ENCODE measurements around the gene MSANTD2.

MSANTD2 gene

GRCh38 chr11:124732230-124732629 lies 68.0 kb downstream of the MSANTD2 start:
- no peak for DNase-seq (ENCODE audit: low spot score)

DNA sequence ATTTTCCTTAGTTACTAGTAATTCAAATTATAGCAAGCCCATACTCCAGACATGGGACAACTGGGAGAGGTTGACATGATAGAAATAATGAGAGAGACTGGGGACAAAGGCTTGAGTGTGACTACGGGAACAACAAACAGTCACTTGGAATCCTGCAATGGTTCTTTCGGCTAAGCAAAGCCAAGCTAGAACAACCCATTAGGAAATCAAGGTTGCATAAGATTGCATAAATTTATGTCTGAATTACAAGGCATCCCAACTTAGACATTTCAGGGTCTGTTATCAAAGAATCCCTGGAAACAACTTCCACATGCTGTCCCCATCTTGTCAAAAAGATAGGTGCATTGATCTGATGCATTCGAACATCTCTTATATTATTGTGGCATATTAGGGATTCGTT lies 70.6 kb downstream of the MSANTD2 start:
- DNase-seq (ENCODE audit: low spot score) = no peak

DNA sequence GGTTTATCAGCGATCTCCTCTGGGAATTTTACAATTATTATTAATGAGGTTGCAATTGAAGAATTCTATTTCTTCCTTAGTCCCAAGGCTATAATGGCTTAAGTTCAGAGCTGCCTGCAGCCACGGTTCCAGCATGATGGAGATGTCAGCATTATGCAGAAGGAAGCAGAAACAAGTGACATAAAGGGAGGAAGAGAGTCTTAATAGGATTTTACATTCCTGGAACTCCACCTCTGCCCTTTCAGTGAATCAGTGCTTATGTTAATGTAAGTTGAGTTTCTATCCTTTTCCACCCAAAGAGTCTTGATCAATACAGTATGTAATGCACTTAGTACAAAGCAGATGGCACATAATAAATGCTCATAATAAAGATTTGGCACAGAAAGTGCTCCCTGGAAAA lies 72.1 kb downstream of the MSANTD2 start:
- DNase-seq (ENCODE audit: low spot score) = no peak

GRCh38 chr11:124727474-124727873 lies 72.7 kb downstream of the MSANTD2 start:
- no peak for DNase-seq (ENCODE audit: low spot score)

DNA sequence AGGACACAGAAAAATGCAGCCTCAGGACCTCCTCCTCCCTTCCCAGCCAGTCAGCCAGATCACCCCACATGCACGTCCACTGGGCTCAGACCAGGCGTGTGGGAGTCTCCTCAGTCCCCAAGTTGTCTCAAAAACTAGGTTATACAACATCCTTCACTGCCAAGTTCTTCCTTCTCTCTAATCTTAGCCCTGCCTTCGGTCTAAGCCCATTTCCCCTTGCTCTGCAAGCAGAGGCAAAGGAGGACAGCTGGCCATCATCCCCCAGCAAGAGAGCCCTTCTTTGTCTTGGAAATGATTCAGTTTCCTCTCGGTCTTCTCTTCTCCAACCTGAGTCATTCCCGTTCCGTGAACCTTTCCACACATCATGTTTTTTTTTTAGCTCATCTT lies 74.5 kb downstream of the MSANTD2 start:
- DNase-seq (ENCODE audit: low spot score) = no peak

DNA sequence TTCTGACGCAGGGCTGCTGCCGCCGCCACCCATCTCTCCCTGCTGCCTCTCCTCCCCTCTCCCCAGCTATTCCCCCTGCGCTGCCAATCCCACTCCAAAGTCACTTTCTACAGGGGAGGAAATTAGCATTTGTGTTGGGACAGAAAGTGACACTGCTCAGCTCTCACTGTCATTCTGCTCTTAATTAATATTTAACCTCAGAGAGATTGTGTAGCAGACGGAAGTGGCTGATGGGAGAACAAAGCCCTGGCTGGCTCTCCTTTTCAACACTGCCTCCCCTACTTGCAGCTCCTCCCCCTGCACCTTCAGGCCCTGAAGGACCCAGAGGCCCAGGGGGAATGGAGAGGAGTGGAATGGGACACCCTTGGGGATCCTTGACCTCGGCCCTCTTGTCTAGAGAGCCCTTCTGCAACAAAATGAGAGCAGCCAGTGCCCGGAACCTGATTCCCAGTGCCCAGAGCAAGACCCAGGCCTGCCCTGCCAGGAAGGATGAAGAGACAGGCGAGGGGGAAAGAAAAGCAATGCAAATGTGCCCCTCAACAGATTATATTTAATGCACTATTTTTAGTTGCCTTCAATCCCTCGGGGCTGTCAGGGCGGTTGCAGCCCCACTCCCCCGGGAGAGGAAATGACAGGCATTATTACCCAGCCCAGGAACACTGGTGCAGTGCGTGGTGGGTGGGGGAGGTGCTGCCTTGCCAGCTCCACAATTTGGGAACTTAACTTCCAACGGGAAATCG lies 75.1 kb downstream of the MSANTD2 start:
- no peak for DNase-seq (ENCODE audit: low spot score)

DNA sequence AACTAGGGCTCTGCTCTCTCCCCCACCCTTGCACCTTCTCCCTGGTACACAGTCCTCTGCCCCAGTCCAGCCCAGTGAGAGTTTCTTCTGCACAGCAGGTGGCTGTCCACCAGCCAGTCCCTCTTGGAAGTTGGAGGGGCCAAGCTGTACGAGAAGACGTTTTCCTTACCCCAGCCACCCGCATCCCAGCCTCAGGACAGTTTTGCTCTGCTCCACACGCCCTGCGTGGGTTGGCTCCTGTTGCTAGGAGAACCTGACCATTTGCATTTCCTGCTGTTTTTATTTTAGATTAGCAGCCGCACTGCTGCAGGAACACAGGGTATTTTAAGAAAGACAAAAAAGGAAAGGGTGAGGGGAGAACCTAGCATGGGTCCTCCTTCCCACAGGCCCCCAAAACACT lies 78.0 kb downstream of the MSANTD2 start:
- no peak for DNase-seq (ENCODE audit: low spot score)

DNA sequence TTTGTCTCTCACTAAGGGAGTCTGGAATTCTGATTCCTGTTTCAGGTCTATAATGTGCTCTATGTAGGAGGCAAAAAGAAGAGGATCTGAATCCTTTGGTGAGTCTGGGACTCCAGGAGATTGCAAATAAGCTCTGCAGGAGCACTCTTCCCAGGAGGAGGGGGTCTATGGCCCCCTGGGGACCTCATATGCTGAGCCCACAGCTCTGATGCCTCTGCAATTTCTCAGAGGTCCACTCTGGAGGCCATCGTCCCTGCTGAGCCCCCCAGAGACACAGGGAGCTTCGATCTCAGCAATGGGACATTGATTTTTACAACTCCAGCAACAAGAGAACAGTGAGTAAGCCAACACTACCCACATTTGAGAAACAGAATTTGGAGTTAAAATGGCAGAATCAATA lies 80.7 kb downstream of the MSANTD2 start:
- no peak for DNase-seq (ENCODE audit: low spot score)

DNA sequence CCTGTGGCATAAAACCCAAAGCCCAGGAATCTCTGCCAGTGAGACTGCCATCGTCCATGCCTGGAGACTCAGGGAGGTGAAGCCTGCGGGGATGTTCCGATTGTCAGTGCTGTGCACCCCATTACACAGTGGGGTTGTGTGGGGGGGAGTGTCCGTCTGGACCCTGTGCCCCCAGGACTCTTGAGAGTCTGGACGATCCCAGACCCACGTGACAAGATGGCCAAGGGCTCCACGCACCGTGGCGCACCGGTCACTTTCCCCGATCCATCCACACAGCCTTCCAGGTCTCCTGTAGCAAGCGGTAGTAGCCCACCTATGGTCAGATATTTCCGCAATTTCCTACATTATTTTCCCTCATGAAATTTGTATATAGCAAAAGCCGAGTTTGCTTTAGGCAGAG lies 81.4 kb downstream of the MSANTD2 start:
- no peak for DNase-seq (ENCODE audit: low spot score)

DNA sequence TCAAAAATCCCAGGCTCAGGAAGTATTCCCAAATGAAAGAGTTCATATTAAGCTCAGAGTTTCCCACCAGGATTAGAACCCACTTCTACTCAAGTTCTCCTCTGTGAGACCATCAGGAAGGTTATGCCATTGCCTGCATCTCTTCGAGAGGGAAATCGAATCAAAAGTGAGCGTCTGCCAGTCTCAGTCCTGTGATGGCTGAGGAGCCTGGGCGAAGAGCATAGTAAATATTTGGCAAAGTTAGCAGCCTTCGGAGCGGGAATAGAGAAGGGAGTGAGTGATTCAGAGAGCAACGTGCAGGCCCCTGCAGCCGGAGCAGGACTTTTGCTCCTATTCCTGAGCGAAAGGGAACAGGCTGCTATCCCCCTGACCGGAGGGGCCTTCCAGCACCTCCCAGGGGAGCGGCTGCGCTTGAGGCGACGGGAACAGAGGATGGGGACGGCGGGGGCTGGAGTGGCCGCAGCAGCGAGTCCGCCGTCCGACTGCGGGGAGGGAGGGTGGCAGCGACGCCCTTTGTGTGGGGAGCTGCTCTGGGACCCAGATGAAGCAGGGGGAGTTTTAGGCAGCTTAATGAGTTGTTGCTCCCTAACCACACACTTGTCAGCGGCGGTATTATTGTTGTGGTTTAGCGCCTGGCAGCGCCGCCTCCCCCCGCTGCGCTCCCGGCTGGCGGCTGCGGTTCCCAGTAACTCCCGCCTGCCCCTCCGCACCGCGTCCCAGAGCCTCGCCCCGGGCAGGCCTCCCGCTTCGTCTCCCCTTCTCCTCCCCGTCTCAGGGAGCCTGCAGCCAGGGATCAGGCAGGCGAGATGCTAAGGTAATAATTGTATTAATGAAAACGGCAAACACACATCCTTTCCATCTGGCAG lies 82.2 kb downstream of the MSANTD2 start:
- DNase-seq (ENCODE audit: low spot score) = no peak

- DNase-seq (ENCODE audit: low spot score) = no peak
Observed at GRCh38 chr11:124717421-124717785, 82.8 kb downstream of the MSANTD2 start.

DNA sequence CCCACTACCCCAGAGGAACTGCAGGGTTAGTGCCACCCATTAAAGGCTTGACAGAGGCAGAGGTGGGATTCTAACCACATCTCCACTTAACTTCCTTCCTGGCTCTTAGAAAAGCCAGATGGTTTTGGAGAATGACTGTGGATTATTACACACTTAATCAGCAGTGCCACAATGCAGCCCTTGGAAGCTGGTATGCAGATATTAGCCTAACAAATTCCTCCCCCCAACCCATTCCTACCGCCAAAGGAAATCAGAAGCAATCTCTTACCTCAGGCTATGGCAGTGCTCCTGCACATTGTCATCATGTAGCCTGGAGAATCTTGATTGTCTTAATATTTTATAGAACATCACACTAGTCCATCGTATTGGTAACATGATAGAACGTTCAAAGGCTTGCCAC lies 83.6 kb downstream of the MSANTD2 start:
- no peak for DNase-seq (ENCODE audit: low spot score)
